RWPE1 (cell line): ENCODE results near the gene CCM2L.
A peak's percentile ranks its signal among the peaks of the same experiment; 100 is the strongest.

Experiments used
- CTCF ChIA-PET: fragments of 350-600 bp; sonication (Branson Sonifier 250); formaldehyde crosslinking; extraction: SDS; loops from one replicate; lab custom pipeline; 2021; lab: Yijun Ruan, JAX
- POLR2A ChIA-PET: fragments of 400-600 bp; formaldehyde crosslinking; extraction: SDS; loops from one replicate; lab custom pipeline; 2020; ENCODE audit warnings: antibody characterized with exemption; ENCODE audit not compliant: low non-redundant PET; lab: Yijun Ruan, JAX
- DNase-seq: peaks from one replicate; pipeline ENCODE4 v3.0.0; 2012; ENCODE audit warnings: low spot score
- H3K27ac ChIP-seq: fragments of 450-650 bp; 2 replicates; pipeline ENCODE4 v1.5.1; 2017
- TF ChIP-seq, protein P1 (sequence below): fragments of 450-650 bp; conservative IDR thresholded peaks from 2 replicates; pipeline ENCODE4 v1.5.1; 2017; ENCODE audit warnings: low read depth, mild to moderate bottlenecking

Gene CCM2L

DNA sequence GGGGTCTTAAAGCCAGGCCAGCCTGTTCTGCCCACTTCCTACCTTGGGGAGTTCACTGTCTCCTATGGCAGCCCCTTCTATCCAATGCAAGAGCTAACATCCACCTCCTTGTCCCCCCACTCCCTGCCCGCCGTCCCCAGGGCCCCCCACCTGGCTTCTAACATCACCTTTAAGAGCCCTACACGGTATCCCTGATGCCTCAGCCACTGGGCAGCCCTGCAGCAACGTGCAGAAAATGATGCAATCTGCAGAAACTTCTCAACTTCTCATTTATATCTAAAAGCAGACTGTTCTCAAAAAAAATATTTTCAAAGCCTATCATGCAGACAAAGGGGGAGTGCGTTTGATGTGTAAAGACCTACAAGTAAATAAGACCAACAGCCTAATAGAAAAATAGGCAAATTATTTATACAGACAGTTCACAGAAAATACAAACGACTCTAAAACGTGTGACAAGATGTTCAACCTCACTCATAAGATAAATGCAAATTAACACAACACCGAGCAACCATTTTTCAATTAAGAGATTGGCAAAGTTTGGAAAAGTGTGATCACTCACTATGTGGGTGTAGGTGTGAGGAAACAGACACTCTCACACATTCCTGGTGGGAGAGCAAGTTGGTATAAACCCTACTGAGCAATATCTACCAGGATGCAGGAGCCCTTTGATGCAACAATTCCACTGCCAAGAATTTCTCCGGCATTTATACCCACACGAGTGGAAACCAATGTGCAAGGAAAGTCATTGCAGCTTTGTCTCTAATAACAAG, 26.7 kb downstream of the CCM2L start:
- H3K27ac ChIP-seq: no peak overlapping the region
- DNase-seq: no peak
- ChIA-PET POLR2A (no interaction called here), CTCF (interaction anchor here (0.6 to 2.2 kb wide), 4 partner anchors 9 to 865 kb away, joined by 4 to 7 read pairs (median 5); no protein-coding TSS in a partner anchor)
- TF ChIP-seq, protein P1, sequence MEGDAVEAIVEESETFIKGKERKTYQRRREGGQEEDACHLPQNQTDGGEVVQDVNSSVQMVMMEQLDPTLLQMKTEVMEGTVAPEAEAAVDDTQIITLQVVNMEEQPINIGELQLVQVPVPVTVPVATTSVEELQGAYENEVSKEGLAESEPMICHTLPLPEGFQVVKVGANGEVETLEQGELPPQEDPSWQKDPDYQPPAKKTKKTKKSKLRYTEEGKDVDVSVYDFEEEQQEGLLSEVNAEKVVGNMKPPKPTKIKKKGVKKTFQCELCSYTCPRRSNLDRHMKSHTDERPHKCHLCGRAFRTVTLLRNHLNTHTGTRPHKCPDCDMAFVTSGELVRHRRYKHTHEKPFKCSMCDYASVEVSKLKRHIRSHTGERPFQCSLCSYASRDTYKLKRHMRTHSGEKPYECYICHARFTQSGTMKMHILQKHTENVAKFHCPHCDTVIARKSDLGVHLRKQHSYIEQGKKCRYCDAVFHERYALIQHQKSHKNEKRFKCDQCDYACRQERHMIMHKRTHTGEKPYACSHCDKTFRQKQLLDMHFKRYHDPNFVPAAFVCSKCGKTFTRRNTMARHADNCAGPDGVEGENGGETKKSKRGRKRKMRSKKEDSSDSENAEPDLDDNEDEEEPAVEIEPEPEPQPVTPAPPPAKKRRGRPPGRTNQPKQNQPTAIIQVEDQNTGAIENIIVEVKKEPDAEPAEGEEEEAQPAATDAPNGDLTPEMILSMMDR: no peak

DNA sequence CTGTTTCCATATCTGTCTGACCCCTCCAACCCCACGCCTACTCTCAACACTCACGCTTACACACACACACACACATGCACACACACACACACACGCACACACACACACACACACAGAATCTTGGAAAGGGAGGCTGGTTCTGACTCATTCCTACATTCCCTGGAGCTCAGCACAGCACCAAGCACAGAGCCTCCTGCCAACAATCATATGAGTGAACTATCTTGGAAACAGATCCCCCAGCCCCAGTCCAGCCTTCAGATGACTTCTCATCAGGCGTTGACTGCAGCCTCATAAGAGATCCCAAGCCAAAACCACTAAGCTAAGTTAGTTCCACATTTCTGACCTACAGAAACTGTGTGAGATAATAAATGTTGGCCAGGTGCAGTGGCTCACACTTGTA, 27.7 kb downstream of the CCM2L start:
- CTCF ChIA-PET: interaction anchor here (0.6 to 2.2 kb wide), 2 partner anchors 215 to 282 kb away, joined by 3 to 6 read pairs; no protein-coding TSS in a partner anchor
- POLR2A ChIA-PET: no interaction called here
- H3K27ac ChIP-seq: no peak overlapping the region
- TF ChIP-seq, protein P1: no peak
- DNase-seq: no peak

DNA sequence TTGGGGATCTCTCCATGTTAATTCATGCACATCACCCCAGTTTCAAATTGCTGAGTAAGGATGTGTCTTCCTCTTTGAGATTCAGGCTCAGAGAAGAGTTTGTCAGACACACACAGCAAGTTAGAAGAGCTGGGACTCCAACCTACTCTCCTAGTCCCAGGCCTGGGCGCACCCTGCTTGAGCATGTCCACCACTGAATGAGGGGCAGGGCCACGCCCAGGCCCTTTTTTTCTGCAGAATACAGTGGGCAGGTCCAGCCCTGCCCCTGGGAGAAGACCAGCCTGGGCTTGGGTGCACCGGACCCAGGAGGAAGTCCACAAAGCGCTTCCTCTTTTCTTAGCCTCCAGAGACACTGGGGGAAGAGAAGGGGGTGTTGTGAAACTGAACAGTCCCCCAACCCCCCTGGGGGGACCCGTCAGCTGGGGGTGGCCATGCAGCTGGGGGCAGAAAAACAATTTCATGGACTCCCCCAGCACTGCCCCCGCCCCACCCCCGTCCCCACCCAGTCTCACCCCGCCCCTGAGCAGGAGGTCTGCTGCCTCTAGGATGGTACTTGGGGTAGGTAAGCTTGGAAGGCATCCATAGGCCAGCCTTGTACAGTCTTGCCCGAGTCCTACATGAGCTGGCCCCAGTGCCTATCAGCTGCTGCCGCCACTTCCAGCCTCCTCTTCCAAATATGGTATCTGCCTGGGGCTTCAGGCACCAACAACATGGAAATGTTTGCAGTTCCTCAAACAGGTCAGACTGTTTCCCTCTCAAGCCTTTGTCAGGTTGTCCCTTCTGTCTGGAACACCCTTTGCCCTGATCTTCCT, 30.1 kb downstream of the CCM2L start:
- CTCF ChIA-PET: interaction anchor here (0.6 to 1.5 kb wide), 6 partner anchors 8 to 186 kb away, joined by 3 to 7 read pairs (median 4); no protein-coding TSS in a partner anchor
- TF ChIP-seq, protein P1: no peak
- peak overlapping the region; percentile 86 for H3K27ac ChIP-seq
- DNase-seq: peak; percentile 73
- POLR2A ChIA-PET: interaction anchor here (0.6 to 0.8 kb wide), 2 partner anchors 11 to 158 kb away, joined by 3 to 8 read pairs; no protein-coding TSS in a partner anchor

DNA sequence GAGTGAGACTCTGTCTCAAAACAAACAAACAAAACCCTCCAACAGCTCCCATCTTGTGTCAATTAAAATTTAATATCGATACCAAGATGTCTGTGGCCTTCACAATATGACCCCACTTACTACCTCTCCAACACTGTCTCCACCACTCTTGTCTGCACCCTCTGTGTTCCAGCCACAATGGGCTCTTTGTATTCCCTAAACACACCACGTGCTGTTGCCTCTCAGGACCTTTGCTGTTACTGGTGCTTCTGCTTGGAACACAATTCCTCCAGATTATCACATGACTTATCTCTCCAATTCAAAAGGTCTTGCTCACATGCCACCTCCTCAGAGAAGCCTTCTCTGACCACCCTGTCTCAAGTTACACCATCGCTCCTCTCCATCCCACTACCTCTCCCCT, 35.8 kb downstream of the CCM2L start:
- ChIA-PET POLR2A (no interaction called here), CTCF (interaction anchor here (0.5 kb wide), 1 partner anchor 543 kb away, joined by 3 read pairs; no protein-coding TSS in a partner anchor)
- TF ChIP-seq, protein P1: no peak
- no peak overlapping the region for H3K27ac ChIP-seq
- DNase-seq: no peak

DNA sequence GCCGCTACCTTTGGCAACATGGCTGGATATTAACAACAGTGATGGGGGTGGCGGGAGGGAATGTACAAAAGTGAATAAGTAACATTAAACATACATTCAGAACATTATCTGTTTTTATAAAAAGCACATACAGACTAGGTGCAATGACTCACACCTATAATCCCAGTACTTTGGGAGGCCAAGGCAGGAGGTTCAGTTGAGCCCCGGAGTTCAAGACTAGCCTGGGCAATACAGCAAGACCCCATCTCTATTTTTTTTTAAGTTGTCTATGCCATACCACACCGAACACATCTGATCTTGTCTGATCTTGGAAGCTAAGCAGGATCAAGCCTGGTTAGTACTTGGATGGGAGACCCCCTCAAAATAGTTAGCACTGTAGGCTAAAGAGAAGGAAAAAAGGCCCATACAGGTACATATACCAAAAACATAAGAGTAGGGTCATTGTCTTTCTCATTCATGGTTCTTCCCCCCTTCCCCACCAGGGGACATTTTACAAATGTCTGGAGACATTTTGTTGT, 40.1 kb downstream of the CCM2L start:
- ChIA-PET POLR2A (interaction anchor here (0.9 kb wide), 1 partner anchor 10 kb away, joined by 3 read pairs; no protein-coding TSS in a partner anchor), CTCF (no interaction called here)
- DNase-seq: no peak
- H3K27ac ChIP-seq: no peak overlapping the region
- TF ChIP-seq, protein P1: no peak

DNA sequence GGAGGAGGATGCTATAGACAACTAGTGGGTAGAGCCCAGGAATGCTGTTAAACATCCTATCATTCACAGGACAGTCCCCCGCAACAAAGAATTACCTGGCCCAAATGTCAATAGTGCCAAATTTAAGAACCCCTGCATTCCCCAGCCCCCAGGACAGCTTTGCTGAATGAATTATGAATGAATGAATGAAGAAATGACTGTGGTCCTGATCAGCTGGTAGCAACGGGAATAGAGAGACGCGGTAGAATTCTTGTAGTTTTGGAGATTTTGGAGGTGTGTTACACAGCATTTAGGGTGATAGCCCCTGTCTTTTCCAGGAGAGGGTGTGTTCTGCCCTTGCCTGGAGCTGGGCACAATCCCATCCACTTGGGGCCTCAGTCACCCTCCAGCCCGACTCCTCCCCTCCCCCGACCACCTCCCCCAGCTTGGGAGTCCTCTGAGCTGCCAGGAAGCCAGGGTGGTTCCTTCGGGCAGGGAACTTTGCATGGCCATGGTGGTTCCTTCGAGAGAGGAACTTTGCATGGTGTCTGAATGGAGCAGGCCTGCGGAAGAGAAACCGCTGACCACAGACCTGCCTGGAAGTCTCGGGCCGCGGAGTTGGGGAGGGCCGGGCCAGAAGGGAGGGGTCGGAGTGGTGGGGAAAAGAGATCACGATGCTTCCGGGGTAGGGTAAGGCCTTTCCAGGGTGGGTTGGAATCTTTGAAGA, 40.8 kb downstream of the CCM2L start:
- CTCF ChIA-PET: no interaction called here
- no peak for DNase-seq
- H3K27ac ChIP-seq: no peak overlapping the region
- TF ChIP-seq, protein P1: no peak
- POLR2A ChIA-PET: interaction anchor here (0.9 kb wide), 1 partner anchor 11 kb away, joined by 3 read pairs; no protein-coding TSS in a partner anchor
